OCI-LY7 (cell line): ENCODE results near the gene GPR25. TPM values are rescaled to one million over a fixed set of nuclear protein-coding genes. Genes with fewer than 3 reads are reported as not detected.

Experiments
- BruUV-seq: library from RNA; stranded (reverse); fragments of 400-500 nt; replicated peaks from 2 replicates; lab custom pipeline; 2021; lab: Mats Ljungman, UMichigan
- CTCF ChIA-PET: fragments of 300-600 bp; sonication (Branson Sonifier 250); formaldehyde crosslinking; loops from one replicate; lab custom pipeline; 2022; ENCODE audit warnings: antibody characterized with exemption; ENCODE audit not compliant: unreplicated experiment; lab: Charles Lee
- POLR2A ChIA-PET: fragments of 300-600 bp; sonication (Branson Sonifier 250); formaldehyde crosslinking; loops from one replicate; lab custom pipeline; 2022; ENCODE audit warnings: antibody characterized with exemption; lab: Charles Lee
- DNase-seq: peaks from one replicate; pipeline ENCODE4 v3.0.0-alpha.2; 2015; ENCODE audit warnings: low spot score
- H2AFZ ChIP-seq: fragments of 200-600 bp; sonication (generic), shearing (Covaris generic); 2 replicates; pipeline ENCODE4 v1.6.1; 2014; ENCODE audit warnings: mild to moderate bottlenecking, antibody characterized with exemption, low read length, moderate library complexity
- H3K27ac ChIP-seq: fragments of 200-600 bp; sonication (generic); 2 replicates; pipeline ENCODE4 v1.5.1; 2014; ENCODE audit warnings: mixed run types, low read depth, mild to moderate bottlenecking, moderate library complexity, low read length, inconsistent platforms; ENCODE audit not compliant: poor library complexity, severe bottlenecking
- H3K36me3 ChIP-seq: fragments of 200-600 bp; sonication (generic); 2 replicates; pipeline ENCODE4 v1.6.1; 2014; ENCODE audit warnings: mild to moderate bottlenecking, antibody characterized with exemption, low read length, moderate library complexity, mixed read lengths; ENCODE audit not compliant: insufficient read depth
- H3K4me1 ChIP-seq: fragments of 200-600 bp; sonication (generic); 2 replicates; pipeline ENCODE4 v1.5.1; 2014; ENCODE audit warnings: mild to moderate bottlenecking, low read length; ENCODE audit not compliant: insufficient read depth, poor library complexity, severe bottlenecking
- H3K4me2 ChIP-seq: fragments of 200-600 bp; sonication (generic); 2 replicates; pipeline ENCODE4 v1.6.1; 2014; ENCODE audit warnings: mild to moderate bottlenecking, low read length
- H3K4me3 ChIP-seq: fragments of 200-600 bp; sonication (generic); 2 replicates; pipeline ENCODE4 v1.5.1; 2014; ENCODE audit warnings: mild to moderate bottlenecking, low read depth, low read length; ENCODE audit not compliant: poor library complexity, severe bottlenecking
- H3K79me2 ChIP-seq: fragments of 200-600 bp; sonication (generic); 2 replicates; pipeline ENCODE4 v1.6.1; 2016; ENCODE audit warnings: low read depth, mild to moderate bottlenecking, low read length, moderate library complexity, mixed read lengths; ENCODE audit not compliant: insufficient read depth
- H3K9me2 ChIP-seq: fragments of 200-600 bp; sonication (generic); 2 replicates; pipeline ENCODE4 v1.6.1; 2016; ENCODE audit warnings: mild to moderate bottlenecking, low read length, mixed read lengths; ENCODE audit not compliant: insufficient read depth
- H3K9me3 ChIP-seq: fragments of 200-600 bp; sonication (generic); 2 replicates; pipeline ENCODE4 v1.6.1; 2014; ENCODE audit warnings: mild to moderate bottlenecking, mixed run types, low read length, mixed read lengths
- H4K20me1 ChIP-seq: fragments of 200-600 bp; sonication (generic); 2 replicates; pipeline ENCODE4 v1.6.1; 2014; ENCODE audit warnings: mild to moderate bottlenecking, antibody characterized with exemption, low read length, moderate library complexity, mixed read lengths; ENCODE audit not compliant: insufficient read depth
- EZH2phosphoT487 ChIP-seq: fragments of 200-600 bp; sonication (generic); IDR thresholded peaks from 2 replicates; pipeline ENCODE4 v1.6.1; 2018; ENCODE audit warnings: low read depth, borderline replicate concordance, mild to moderate bottlenecking, mixed run types, antibody characterized with exemption, low read length, moderate library complexity, mixed read lengths
- intact Hi-C: fragments of 100-400 bp; cut with micrococcal nuclease; formaldehyde crosslinking; loops from one replicate; pipeline ENCODE4 v1.10.0; 2022; ENCODE audit not compliant: unreplicated experiment
- total RNA-seq, 2 experiments: library from RNA; depleted of rRNA in 1 of 2; stranded (reverse); fragments of >200 nt in 1 of 2; shearing (Covaris generic) in 1 of 2; gene quantifications; 2 replicates each; pipeline ENCODE4 v1.2.3, GENCODE V29; 2014 to 2022
- TF ChIP-seq, protein P1 (sequence below): fragments of 200-600 bp; sonication (generic); conservative IDR thresholded peaks from 2 replicates; pipeline ENCODE4 v1.5.1; 2014; ENCODE audit warnings: mild to moderate bottlenecking, antibody characterized with exemption, low read length, moderate library complexity, mixed read lengths

GPR25 gene
- total RNA-seq, 2 experiments from 2014 or later = not detected

- H3K4me3 ChIP-seq = no peak overlapping the region
These were observed 20.2 kb downstream of the GPR25 start for GRCh38 chr1:200892958-200893357.

DNA sequence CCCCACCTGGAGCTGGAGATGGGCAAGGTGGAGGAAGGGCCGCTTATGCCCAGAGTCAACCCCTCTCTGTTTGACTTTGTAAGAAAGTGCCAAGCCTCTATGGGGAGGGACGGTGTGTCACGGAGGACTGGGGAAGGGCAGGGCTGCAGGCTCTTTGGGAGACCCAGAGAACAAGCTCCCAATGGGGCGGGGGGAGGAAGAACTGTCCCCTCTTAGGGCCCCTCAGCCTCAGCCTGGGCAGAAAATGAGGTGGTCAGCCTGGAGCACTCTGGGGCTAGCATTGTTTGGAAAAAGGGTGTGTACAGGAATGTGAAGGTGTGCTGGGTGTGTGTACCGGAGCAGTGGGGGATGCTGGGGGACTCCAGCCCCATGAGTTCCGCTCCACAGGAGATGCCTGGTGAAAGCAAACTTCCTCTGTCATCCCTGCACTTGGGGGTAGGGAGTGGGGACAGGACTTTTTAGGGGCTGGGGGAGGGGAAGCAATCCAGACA, 20.7 kb downstream of the GPR25 start:
- TF ChIP-seq, protein P1, sequence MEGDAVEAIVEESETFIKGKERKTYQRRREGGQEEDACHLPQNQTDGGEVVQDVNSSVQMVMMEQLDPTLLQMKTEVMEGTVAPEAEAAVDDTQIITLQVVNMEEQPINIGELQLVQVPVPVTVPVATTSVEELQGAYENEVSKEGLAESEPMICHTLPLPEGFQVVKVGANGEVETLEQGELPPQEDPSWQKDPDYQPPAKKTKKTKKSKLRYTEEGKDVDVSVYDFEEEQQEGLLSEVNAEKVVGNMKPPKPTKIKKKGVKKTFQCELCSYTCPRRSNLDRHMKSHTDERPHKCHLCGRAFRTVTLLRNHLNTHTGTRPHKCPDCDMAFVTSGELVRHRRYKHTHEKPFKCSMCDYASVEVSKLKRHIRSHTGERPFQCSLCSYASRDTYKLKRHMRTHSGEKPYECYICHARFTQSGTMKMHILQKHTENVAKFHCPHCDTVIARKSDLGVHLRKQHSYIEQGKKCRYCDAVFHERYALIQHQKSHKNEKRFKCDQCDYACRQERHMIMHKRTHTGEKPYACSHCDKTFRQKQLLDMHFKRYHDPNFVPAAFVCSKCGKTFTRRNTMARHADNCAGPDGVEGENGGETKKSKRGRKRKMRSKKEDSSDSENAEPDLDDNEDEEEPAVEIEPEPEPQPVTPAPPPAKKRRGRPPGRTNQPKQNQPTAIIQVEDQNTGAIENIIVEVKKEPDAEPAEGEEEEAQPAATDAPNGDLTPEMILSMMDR = no peak
- no peak for TF ChIP-seq EZH2phosphoT487
- ChIA-PET POLR2A (no interaction called here), CTCF (no interaction called here)
- H3K4me1 ChIP-seq = peaks cover under 1% of the 10 kb centered on the region
- no peak overlapping the region for H3K4me2 ChIP-seq
- H3K27ac ChIP-seq = no peak overlapping the region
- no TSS peak for BruUV-seq
- H3K9me3 ChIP-seq = no peaks in the 10 kb centered on the region
- no peaks in the 10 kb centered on the region for H3K9me2 ChIP-seq
- no peaks in the 10 kb centered on the region for H3K79me2 ChIP-seq
- H3K4me3 ChIP-seq = no peak overlapping the region
- no peaks in the 10 kb centered on the region for H3K36me3 ChIP-seq
- H2AFZ ChIP-seq = no peak overlapping the region
- intact Hi-C loops = no loop called here
- DNase-seq = no peak
- H4K20me1 ChIP-seq = no peaks in the 10 kb centered on the region

More at GRCh38 chr1:200892958-200893357, 20.2 kb downstream of the GPR25 start:
- Histone ChIP-seq H3K9me3 (no peaks in the 10 kb centered on the region), H2AFZ (no peak overlapping the region), H3K79me2 (no peaks in the 10 kb centered on the region), H3K27ac (no peak overlapping the region), H3K9me2 (no peaks in the 10 kb centered on the region), H3K4me1 (peaks cover 5% of the 10 kb centered on the region), H3K36me3 (no peaks in the 10 kb centered on the region), H4K20me1 (no peaks in the 10 kb centered on the region), H3K4me2 (no peak overlapping the region)
- TF ChIP-seq EZH2phosphoT487 = no peak
- TF ChIP-seq, protein P1 = no peak
- ChIA-PET CTCF (no interaction called here), POLR2A (no interaction called here)
- no TSS peak for BruUV-seq
- DNase-seq = no peak
- intact Hi-C loops = no loop called here

DNA sequence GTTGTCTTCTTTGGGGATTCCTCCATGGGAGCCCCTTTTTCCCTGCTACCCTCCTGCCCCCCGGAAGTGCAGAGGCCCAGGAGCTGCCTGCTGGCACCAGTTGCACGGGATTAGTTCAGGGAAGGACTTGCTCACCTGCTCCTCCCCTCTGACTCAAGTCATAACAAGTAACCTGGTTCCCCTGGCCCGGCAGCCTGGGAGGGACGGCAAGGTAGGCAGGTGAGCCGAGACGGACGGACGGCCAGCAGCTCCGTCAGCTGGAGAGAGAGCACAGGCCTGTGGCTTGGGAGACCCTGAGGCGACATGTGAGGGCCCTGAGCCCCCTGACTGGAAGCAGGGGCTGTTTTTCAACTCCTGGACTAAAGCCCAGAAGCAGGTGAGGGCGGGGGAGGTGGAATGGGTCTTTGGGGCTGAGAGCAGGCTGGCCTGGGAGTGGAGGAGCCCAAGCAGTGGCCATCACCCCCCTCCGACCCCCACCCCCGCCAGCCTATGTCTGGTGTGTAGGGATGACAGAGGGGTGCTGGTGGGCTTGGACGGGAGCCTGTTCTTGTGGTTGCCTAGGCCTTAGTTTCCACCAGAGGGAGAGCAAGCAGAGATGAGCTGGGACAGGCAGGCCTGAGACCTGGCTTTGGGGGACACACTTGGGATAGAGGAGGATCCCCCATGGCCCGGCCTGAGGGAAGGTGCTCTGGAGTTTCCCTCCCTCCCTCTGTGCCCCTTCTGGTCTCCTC, 22.1 kb downstream of the GPR25 start, which contains the start of gene INAVA:
INAVA (plus strand) TSS at position 189 of the 731 bp plus-strand sequence. CDS start 3,501 bp downstream, outside the sequence.
- BruUV-seq = no TSS peak
- H4K20me1 ChIP-seq = no peaks in the 10 kb centered on the region
- no peaks in the 10 kb centered on the region for H3K79me2 ChIP-seq
- no peaks in the 10 kb centered on the region for H3K36me3 ChIP-seq
- H3K9me3 ChIP-seq = no peaks in the 10 kb centered on the region
- TF ChIP-seq EZH2phosphoT487 = no peak
- TF ChIP-seq, protein P1 = no peak
- DNase-seq = no peak
- ChIA-PET POLR2A (interaction anchor here (0.6 to 0.7 kb wide), 2 partner anchors 21 to 444 kb away, joined by 3 to 5 read pairs; no protein-coding TSS in a partner anchor), CTCF (no interaction called here)
- intact Hi-C loops = no loop called here
- no peak within 1 kb of the TSS for H3K4me3 ChIP-seq
- no peak within 1 kb of the TSS for H3K4me2 ChIP-seq
- H3K4me1 ChIP-seq = no peaks in the 10 kb centered on the region
- H3K27ac ChIP-seq = no peak within 1 kb of the TSS
- no peak within 1 kb of the TSS for H2AFZ ChIP-seq
- no peaks in the 10 kb centered on the region for H3K9me2 ChIP-seq
